SU-DHL-6 (cell line): ENCODE measurements around the gene HSPA4.

Experiments used
- H2AFZ ChIP-seq: fragments of 200-600 bp; sonication (generic); 2 replicates; pipeline ENCODE4 v1.6.1; 2014; ENCODE audit warnings: low read depth, mild to moderate bottlenecking, moderate library complexity, mixed read lengths, antibody characterized with exemption, low read length; ENCODE audit not compliant: severe bottlenecking
- H3F3A ChIP-seq: fragments of 200-600 bp; shearing (Covaris generic); 2 replicates; pipeline ENCODE4 v1.6.0; 2016; ENCODE audit warnings: antibody characterized with exemption, mild to moderate bottlenecking; ENCODE audit not compliant: insufficient read depth
- H3K27ac ChIP-seq: fragments of 200-600 bp; sonication (generic); 2 replicates; pipeline ENCODE4 v1.5.1; 2016; ENCODE audit warnings: low read depth, mild to moderate bottlenecking, low read length, moderate library complexity, mixed read lengths
- H3K27me3 ChIP-seq: fragments of 200-600 bp; sonication (generic), shearing (Covaris generic); 2 replicates; pipeline ENCODE4 v1.6.0; 2014; ENCODE audit warnings: mild to moderate bottlenecking, low read length
- H3K36me3 ChIP-seq: fragments of 200-600 bp; sonication (generic); 2 replicates; pipeline ENCODE4 v1.6.1; 2014; ENCODE audit warnings: mild to moderate bottlenecking, low read length, mixed read lengths
- H3K4me2 ChIP-seq: fragments of 300-600, 200-600 bp; shearing (Covaris generic), sonication (generic); 2 replicates; pipeline ENCODE4 v1.6.0; 2014; ENCODE audit warnings: low read length, low read depth, mild to moderate bottlenecking; ENCODE audit not compliant: poor library complexity, severe bottlenecking
- H3K4me3 ChIP-seq: fragments of 200-600 bp; sonication (generic); 2 replicates; pipeline ENCODE4 v1.5.1; 2014; ENCODE audit warnings: antibody characterized with exemption, low read length, mild to moderate bottlenecking, mixed read lengths; ENCODE audit not compliant: insufficient read depth, poor library complexity, severe bottlenecking
- H3K79me2 ChIP-seq: fragments of 200-600 bp; sonication (generic); 2 replicates; pipeline ENCODE4 v1.6.1; 2014; ENCODE audit warnings: mild to moderate bottlenecking, low read length, moderate library complexity; ENCODE audit not compliant: insufficient read depth
- H3K9ac ChIP-seq: fragments of 200-600 bp; sonication (generic); 2 replicates; pipeline ENCODE4 v1.7.0; 2014; ENCODE audit warnings: mild to moderate bottlenecking, low read length
- H3K9me2 ChIP-seq: fragments of 200-600 bp; sonication (generic); replicated peaks from 2 replicates; pipeline ENCODE4 v1.6.1; 2014; ENCODE audit warnings: low read length; ENCODE audit not compliant: insufficient read depth
- H3K9me3 ChIP-seq: fragments of 200-600 bp; sonication (generic); 2 replicates; pipeline ENCODE4 v1.6.1; 2014; ENCODE audit warnings: low read length, mixed read lengths; ENCODE audit not compliant: insufficient read depth
- H4K20me1 ChIP-seq: fragments of 200-600 bp; sonication (generic); 2 replicates; pipeline ENCODE4 v1.6.1; 2014; ENCODE audit warnings: low read depth, mild to moderate bottlenecking, antibody characterized with exemption, low read length, moderate library complexity, mixed read lengths
- EZH2phosphoT487 ChIP-seq: fragments of 200-600 bp; sonication (generic), shearing (Covaris generic); conservative IDR thresholded peaks from 2 replicates; pipeline ENCODE4 v1.6.1; 2018; ENCODE audit warnings: mild to moderate bottlenecking, antibody characterized with exemption, low read length, moderate library complexity, mixed read lengths
- TF ChIP-seq, protein P1 (sequence below): fragments of 200-600 bp; sonication (generic); IDR thresholded peaks from one replicate; pipeline ENCODE4 v1.5.1; 2017; ENCODE audit warnings: antibody characterized with exemption, mild to moderate bottlenecking, low read length, moderate library complexity; ENCODE audit not compliant: insufficient read depth, poor library complexity, severe bottlenecking

Gene HSPA4

GRCh38 chr5:133121080-133121479 lies 69.3 kb downstream of the HSPA4 start:
- Histone ChIP-seq H3K4me3 (no peak overlapping the region), H2AFZ (no peak overlapping the region), H3K9ac (no peak overlapping the region)

DNA sequence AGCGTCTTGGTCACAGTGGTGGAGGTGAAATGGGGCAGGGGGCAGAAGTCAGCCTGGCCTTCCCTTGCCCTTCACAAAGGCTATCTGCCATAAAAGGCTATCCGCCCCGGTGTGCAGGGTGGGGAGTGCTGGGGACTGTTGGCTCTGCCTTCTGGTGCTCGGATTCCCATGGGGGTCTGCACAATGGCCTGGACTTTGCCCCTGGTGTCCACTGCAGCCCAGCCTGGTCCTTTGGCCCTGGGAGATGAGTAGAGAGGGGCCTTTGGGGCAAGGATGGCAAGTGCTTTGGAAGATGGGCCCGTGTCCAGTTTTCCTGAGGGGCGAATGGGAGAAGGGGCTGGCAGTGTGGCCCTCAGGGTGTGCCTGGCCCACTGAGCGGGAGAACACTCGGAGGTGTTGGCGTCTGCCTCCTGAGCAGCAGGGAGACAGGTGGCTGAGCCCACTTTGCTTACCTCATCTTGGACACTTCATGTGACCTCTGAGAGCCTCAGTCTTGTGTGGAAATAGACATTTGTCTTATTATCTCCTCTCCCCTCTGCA lies 69.9 kb downstream of the HSPA4 start:
- H3K9ac ChIP-seq: no peak overlapping the region
- TF ChIP-seq, protein P1, sequence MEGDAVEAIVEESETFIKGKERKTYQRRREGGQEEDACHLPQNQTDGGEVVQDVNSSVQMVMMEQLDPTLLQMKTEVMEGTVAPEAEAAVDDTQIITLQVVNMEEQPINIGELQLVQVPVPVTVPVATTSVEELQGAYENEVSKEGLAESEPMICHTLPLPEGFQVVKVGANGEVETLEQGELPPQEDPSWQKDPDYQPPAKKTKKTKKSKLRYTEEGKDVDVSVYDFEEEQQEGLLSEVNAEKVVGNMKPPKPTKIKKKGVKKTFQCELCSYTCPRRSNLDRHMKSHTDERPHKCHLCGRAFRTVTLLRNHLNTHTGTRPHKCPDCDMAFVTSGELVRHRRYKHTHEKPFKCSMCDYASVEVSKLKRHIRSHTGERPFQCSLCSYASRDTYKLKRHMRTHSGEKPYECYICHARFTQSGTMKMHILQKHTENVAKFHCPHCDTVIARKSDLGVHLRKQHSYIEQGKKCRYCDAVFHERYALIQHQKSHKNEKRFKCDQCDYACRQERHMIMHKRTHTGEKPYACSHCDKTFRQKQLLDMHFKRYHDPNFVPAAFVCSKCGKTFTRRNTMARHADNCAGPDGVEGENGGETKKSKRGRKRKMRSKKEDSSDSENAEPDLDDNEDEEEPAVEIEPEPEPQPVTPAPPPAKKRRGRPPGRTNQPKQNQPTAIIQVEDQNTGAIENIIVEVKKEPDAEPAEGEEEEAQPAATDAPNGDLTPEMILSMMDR: no peak
- no peak for TF ChIP-seq EZH2phosphoT487

More at GRCh38 chr5:133121080-133121479, 69.3 kb downstream of the HSPA4 start:
- Histone ChIP-seq H3K4me2 (no peak overlapping the region), H3K27ac (no peak overlapping the region), H3K79me2 (no peaks in the 10 kb centered on the region), H3F3A (no peaks in the 10 kb centered on the region), H3K36me3 (no peaks in the 10 kb centered on the region), H3K9me2 (no peaks in the 10 kb centered on the region), H3K9me3 (no peaks in the 10 kb centered on the region), H4K20me1 (no peaks in the 10 kb centered on the region), H3K27me3 (no peaks in the 10 kb centered on the region)
- TF ChIP-seq EZH2phosphoT487: no peak

DNA sequence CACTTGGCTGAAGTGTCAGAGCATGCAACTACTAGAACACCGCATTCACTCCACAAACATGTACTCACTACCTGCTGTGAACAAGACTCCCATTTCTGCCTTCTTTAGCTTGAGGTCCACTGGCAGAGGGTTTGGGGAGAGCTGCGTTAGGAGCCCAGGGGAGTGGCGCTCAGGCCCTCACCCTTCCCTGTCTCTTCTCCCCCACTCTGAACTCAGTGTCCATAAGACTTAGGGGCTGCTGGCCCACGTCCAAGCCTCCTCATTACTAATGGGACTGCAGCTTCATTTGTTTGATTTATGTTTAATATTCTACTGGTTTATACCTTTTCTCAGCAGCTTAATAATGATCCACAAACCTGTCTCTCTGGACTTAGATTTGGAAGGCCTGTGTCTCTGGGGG lies 70.9 kb downstream of the HSPA4 start:
- Histone ChIP-seq H3K4me2 (no peak overlapping the region), H3K4me3 (no peak overlapping the region), H2AFZ (no peak overlapping the region), H3K9me3 (no peaks in the 10 kb centered on the region), H4K20me1 (no peaks in the 10 kb centered on the region), H3F3A (no peaks in the 10 kb centered on the region), H3K27me3 (no peaks in the 10 kb centered on the region), H3K79me2 (no peaks in the 10 kb centered on the region), H3K9me2 (no peaks in the 10 kb centered on the region), H3K27ac (no peak overlapping the region), H3K9ac (no peak overlapping the region), H3K36me3 (no peaks in the 10 kb centered on the region)
- TF ChIP-seq, protein P1: no peak
- TF ChIP-seq EZH2phosphoT487: no peak

More for the DNA sequence above, 69.9 kb downstream of the HSPA4 start:
- Histone ChIP-seq H3K9me3 (no peaks in the 10 kb centered on the region), H2AFZ (no peak overlapping the region), H3K9me2 (no peaks in the 10 kb centered on the region), H3K36me3 (no peaks in the 10 kb centered on the region), H3F3A (no peaks in the 10 kb centered on the region), H3K79me2 (no peaks in the 10 kb centered on the region), H3K4me2 (no peak overlapping the region), H4K20me1 (no peaks in the 10 kb centered on the region), H3K4me3 (no peak overlapping the region), H3K27me3 (no peaks in the 10 kb centered on the region), H3K27ac (no peak overlapping the region)

- no peaks in the 10 kb centered on the region for H3K9me2 ChIP-seq
- H3K36me3 ChIP-seq: no peaks in the 10 kb centered on the region
- H3K9me3 ChIP-seq: no peaks in the 10 kb centered on the region
- no peak overlapping the region for H3K4me3 ChIP-seq
- H3K9ac ChIP-seq: no peak overlapping the region
- H2AFZ ChIP-seq: no peak overlapping the region
- TF ChIP-seq EZH2phosphoT487: no peak
- TF ChIP-seq, protein P1: no peak
- H3F3A ChIP-seq: no peaks in the 10 kb centered on the region
- H3K4me2 ChIP-seq: no peak overlapping the region
- H3K27me3 ChIP-seq: no peaks in the 10 kb centered on the region
- H4K20me1 ChIP-seq: no peaks in the 10 kb centered on the region
- no peak overlapping the region for H3K27ac ChIP-seq
- H3K79me2 ChIP-seq: no peaks in the 10 kb centered on the region
Measured at GRCh38 chr5:133123297-133123696, 71.5 kb downstream of the HSPA4 start.
